K562 (cell line): ENCODE results near the gene ZNF627. TPM values are rescaled to one million over a fixed set of nuclear protein-coding genes. Genes with fewer than 3 reads are reported as not detected.

Source experiments
- BACH1 ChIP-seq: fragments of 200-800 bp; sonication (Bioruptor generic); IDR thresholded peaks from 2 replicates; pipeline ENCODE4 v1.6.1; 2016; ENCODE audit warnings: missing genetic modification characterization, missing compliant biosample characterization
- BCOR ChIP-seq: fragments of 450-650 bp; IDR thresholded peaks from 2 replicates; pipeline ENCODE4 v1.6.1; 2016
- CBX3 ChIP-seq, 2 experiments: IDR thresholded peaks; 1 replicate in 1 of 2; 2 replicates in 1 of 2; pipeline ENCODE4 v1.6.1; 2012; ENCODE audit warnings: inconsistent platforms in 2 of 2, low read length in 2 of 2, borderline replicate concordance in 1 of 2, control low read depth in 1 of 2
- CCNT2 ChIP-seq: IDR thresholded peaks from 2 replicates; pipeline ENCODE4 v1.6.1; 2011; ENCODE audit warnings: borderline replicate concordance, low read depth, mild to moderate bottlenecking, moderate library complexity, mixed read lengths, low read length; ENCODE audit not compliant: insufficient read length; ENCODE audit errors: extremely low read depth
- CHD1 ChIP-seq: fragments of 200-600 bp; sonication (generic); IDR thresholded peaks from one replicate; pipeline ENCODE4 v1.6.1; 2012; ENCODE audit warnings: mild to moderate bottlenecking, moderate library complexity, low read length, inconsistent platforms
- EP300 ChIP-seq: IDR thresholded peaks from 2 replicates; pipeline ENCODE4 v1.6.1; 2012; ENCODE audit warnings: low read length, improper control_type of control experiment
- EZH2 ChIP-seq: IDR thresholded peaks from 2 replicates; pipeline ENCODE4 v1.6.1; 2012; ENCODE audit warnings: low read depth, mild to moderate bottlenecking, inconsistent platforms, low read length, borderline replicate concordance
- FOXM1 ChIP-seq, 2 experiments: fragments of 450-650 bp in 1 of 2; sonication (generic) in 1 of 2; formaldehyde crosslinking in 1 of 2; IDR thresholded peaks; 2 replicates each; pipeline versions ENCODE4 v1.6.1 to v1.9.0; 2017 to 2022; ENCODE audit warnings: low read depth in 2 of 2, mild to moderate bottlenecking in 2 of 2, missing genetic modification reagents in 1 of 2, moderate library complexity in 1 of 2
- KLF16 ChIP-seq: IDR thresholded peaks from 2 replicates; pipeline ENCODE4 v1.6.1; 2016; ENCODE audit warnings: antibody characterized with exemption
- MAZ ChIP-seq, 2 experiments: fragments of 450-650 bp in 1 of 2; sonication (generic) in 1 of 2; formaldehyde crosslinking; IDR thresholded peaks in 1 of 2; conservative IDR thresholded peaks in 1 of 2; 2 replicates each; pipeline versions ENCODE4 v1.4.0 to v1.5.0; 2020; ENCODE audit warnings: mild to moderate bottlenecking in 1 of 2, missing genetic modification reagents in 1 of 2
- POLR2AphosphoS5 ChIP-seq: IDR thresholded peaks from 2 replicates; pipeline ENCODE4 v1.6.1; 2011; ENCODE audit warnings: mild to moderate bottlenecking, low read depth, low read length, moderate library complexity; ENCODE audit not compliant: control insufficient read depth, insufficient read depth
- RBM22 ChIP-seq: fragments of 200-400 bp; formaldehyde crosslinking; IDR thresholded peaks from 2 replicates; pipeline ENCODE4 v1.6.1; 2018; ENCODE audit warnings: low read length, low read depth; ENCODE audit not compliant: poor library complexity, severe bottlenecking
- RCOR1 ChIP-seq, 2 experiments: IDR thresholded peaks; 2 replicates each; pipeline ENCODE4 v1.6.1; 2012; ENCODE audit warnings: low read depth in 2 of 2, low read length in 2 of 2, borderline replicate concordance in 1 of 2, improper control_type of control experiment in 1 of 2
- RFX1 ChIP-seq: fragments of 450-650 bp; IDR thresholded peaks from 2 replicates; pipeline ENCODE4 v1.6.1; 2016; ENCODE audit warnings: mild to moderate bottlenecking, moderate library complexity
- SRSF9 ChIP-seq: fragments of 200-400 bp; formaldehyde crosslinking; IDR thresholded peaks from 2 replicates; pipeline ENCODE4 v1.6.1; 2017; ENCODE audit warnings: low read depth, low read length, borderline replicate concordance
- TBL1XR1 ChIP-seq, 2 experiments: IDR thresholded peaks; 2 replicates each; pipeline ENCODE4 v1.6.1; 2012; ENCODE audit warnings: improper control_type of control experiment in 2 of 2, low read length in 2 of 2, mild to moderate bottlenecking in 1 of 2
- ZBTB1 ChIP-seq: sonication (generic); formaldehyde crosslinking; IDR thresholded peaks from 2 replicates; pipeline ENCODE4 v1.8.1; 2023; ENCODE audit warnings: missing genetic modification reagents, low read depth, mild to moderate bottlenecking, borderline replicate concordance
- ZFX ChIP-seq: sonication (generic); formaldehyde crosslinking; IDR thresholded peaks from 2 replicates; pipeline ENCODE4 v1.8.0; 2022; ENCODE audit warnings: mild to moderate bottlenecking, missing genetic modification reagents, moderate library complexity
- ZNF121 ChIP-seq: sonication (generic); formaldehyde crosslinking; conservative IDR thresholded peaks from 2 replicates; pipeline ENCODE4 v1.8.0; 2022; ENCODE audit warnings: missing genetic modification reagents
- ZNF184 ChIP-seq: sonication (generic); formaldehyde crosslinking; IDR thresholded peaks from 2 replicates; pipeline ENCODE4 v1.5.0; 2020; ENCODE audit warnings: missing genetic modification reagents
- ZNF431 ChIP-seq: sonication (generic); formaldehyde crosslinking; IDR thresholded peaks from 2 replicates; pipeline ENCODE4 v1.8.0; 2022; ENCODE audit warnings: mild to moderate bottlenecking, missing genetic modification reagents
- polyA plus RNA-seq, 8 experiments: library from polyadenylated mRNA; depleted of rRNA in 4 of 8; stranded (reverse) in 5 of 8; unstranded in 3 of 8; fragments of >200 nt; fragmentation: Nextera tagmentation in 2 of 8; fragmentation: Illumina TruSeq in 1 of 8; extraction: Ambion mirVana in 2 of 8; extraction: Trizol in 1 of 8; gene quantifications; 2 replicates each; pipeline versions ENCODE4 v1.2.1 to v1.2.3, GENCODE V29; 2011 to 2014; ENCODE audit warnings: inconsistent platforms in 1 of 8, missing spikeins in 1 of 8
- total RNA-seq, 7 experiments: library from RNA; depleted of rRNA in 6 of 7; stranded (reverse); fragments of >200 nt in 6 of 7; fragmentation: Illumina TruSeq in 2 of 7; extraction: Trizol in 2 of 7; gene quantifications; 2 replicates each; pipeline versions ENCODE4 v1.2.1 to v1.2.3, GENCODE V29; 2011 to 2021; ENCODE audit warnings: low replicate concordance in 1 of 7
- TF ChIP-seq, protein P1 (sequence below): fragments of 450-650 bp; IDR thresholded peaks from 2 replicates; pipeline ENCODE4 v1.6.1; 2016; ENCODE audit warnings: borderline replicate concordance
- TF ChIP-seq, protein P2 (sequence below): fragments of 250-450 bp; sonication (Bioruptor Pico); IDR thresholded peaks from 2 replicates; pipeline ENCODE4 v1.5.0; 2021
- TF ChIP-seq, protein P3 (sequence below), 2 experiments: fragments of 450-650 bp; conservative IDR thresholded peaks; 2 replicates each; pipeline ENCODE4 v1.6.1; 2017; ENCODE audit warnings: mild to moderate bottlenecking in 2 of 2, moderate library complexity in 2 of 2

Gene ZNF627
- total and polyA plus RNA-seq, 9 of the 15 experiments (the other 6 are each of a cell fraction or from before 2014, with no cell fraction given) = 6.4 to 19.9 (median 10.6) TPM

DNA sequence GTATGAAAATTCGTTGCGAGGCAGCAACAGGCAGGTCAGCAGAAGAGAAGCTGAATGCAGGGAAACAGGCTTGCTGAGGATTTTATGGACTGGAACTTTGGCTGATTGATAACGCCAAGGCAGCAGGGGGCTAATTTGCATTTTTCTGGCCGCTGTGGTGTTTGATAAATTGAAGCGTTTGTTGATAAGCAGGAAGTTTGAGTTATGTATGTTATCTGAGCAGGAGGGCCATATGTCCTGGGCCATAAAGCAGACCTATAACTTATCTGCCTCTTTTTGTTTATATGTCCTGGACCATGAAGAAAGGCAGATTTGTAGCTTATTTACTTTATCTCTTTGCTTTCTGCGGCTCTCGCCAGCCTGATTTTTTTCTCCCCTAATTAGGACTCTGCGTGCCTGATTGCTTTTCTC, 65.9 kb downstream of the ZNF627 start (continued):
- TF ChIP-seq POLR2AphosphoS5 = peak; percentile 40; the same call in 1 of the 2 replicates
- no peak for TF ChIP-seq ZNF184
- TF ChIP-seq, protein P1, sequence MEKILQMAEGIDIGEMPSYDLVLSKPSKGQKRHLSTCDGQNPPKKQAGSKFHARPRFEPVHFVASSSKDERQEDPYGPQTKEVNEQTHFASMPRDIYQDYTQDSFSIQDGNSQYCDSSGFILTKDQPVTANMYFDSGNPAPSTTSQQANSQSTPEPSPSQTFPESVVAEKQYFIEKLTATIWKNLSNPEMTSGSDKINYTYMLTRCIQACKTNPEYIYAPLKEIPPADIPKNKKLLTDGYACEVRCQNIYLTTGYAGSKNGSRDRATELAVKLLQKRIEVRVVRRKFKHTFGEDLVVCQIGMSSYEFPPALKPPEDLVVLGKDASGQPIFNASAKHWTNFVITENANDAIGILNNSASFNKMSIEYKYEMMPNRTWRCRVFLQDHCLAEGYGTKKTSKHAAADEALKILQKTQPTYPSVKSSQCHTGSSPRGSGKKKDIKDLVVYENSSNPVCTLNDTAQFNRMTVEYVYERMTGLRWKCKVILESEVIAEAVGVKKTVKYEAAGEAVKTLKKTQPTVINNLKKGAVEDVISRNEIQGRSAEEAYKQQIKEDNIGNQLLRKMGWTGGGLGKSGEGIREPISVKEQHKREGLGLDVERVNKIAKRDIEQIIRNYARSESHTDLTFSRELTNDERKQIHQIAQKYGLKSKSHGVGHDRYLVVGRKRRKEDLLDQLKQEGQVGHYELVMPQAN = no peak
- peak; percentile 20; the same call in 1 of the 2 replicates for TF ChIP-seq BCOR
- TF ChIP-seq EP300 = 0 out of 2 replicates have a peak, but pooled peaks have one; percentile 23
- peak; percentile 47 for TF ChIP-seq CCNT2
- TF ChIP-seq FOXM1 (IDR thresholded peaks at IDR 0.05; ENCODE audit: low read depth) = peak; percentile 36; the same call in 1 of the 2 replicates
- TF ChIP-seq FOXM1 (CRISPR knock-in tag; IDR thresholded peaks at IDR 0.05; ENCODE audit: low read depth) = no peak
- TF ChIP-seq CBX3 (IDR thresholded peaks at IDR 0.05; ENCODE audit: borderline replicate concordance in 1 of 2, low read length in 2 of 2) = no peak
- TF ChIP-seq RBM22 = no peak
- no peak for TF ChIP-seq MAZ (CRISPR knock-in tag; conservative IDR thresholded peaks at IDR 0.05 in 1 of 2, IDR thresholded peaks at IDR 0.05 in 1 of 2)
- peak in 1 of 2 experiments; percentile 92; a peak in 2 of 4 replicates for TF ChIP-seq RCOR1 (IDR thresholded peaks at IDR 0.05; ENCODE audit: borderline replicate concordance in 1 of 2, low read depth in 2 of 2, low read length in 2 of 2)
- TF ChIP-seq, protein P2, sequence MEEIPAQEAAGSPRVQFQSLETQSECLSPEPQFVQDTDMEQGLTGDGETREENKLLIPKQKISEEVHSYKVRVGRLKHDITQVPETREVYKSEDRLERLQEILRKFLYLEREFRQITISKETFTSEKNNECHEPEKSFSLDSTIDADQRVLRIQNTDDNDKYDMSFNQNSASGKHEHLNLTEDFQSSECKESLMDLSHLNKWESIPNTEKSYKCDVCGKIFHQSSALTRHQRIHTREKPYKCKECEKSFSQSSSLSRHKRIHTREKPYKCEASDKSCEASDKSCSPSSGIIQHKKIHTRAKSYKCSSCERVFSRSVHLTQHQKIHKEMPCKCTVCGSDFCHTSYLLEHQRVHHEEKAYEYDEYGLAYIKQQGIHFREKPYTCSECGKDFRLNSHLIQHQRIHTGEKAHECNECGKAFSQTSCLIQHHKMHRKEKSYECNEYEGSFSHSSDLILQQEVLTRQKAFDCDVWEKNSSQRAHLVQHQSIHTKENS (CRISPR knock-in tag) = no peak
- no peak for TF ChIP-seq CHD1
- TF ChIP-seq TBL1XR1 (IDR thresholded peaks at IDR 0.05; ENCODE audit: low read length in 2 of 2) = 0 out of 4 replicates have a peak, but pooled peaks of 1 of the 2 experiments have one; percentile 11
- TF ChIP-seq KLF16 = peak; percentile 44; the same call in 1 of the 2 replicates
- no peak for TF ChIP-seq SRSF9
- TF ChIP-seq ZFX = 0 out of 2 replicates have a peak, but pooled peaks have one; percentile 20
- no peak for TF ChIP-seq RFX1
- no peak for TF ChIP-seq BACH1 (tag)
- TF ChIP-seq ZNF431 (CRISPR knock-in tag) = no peak
- TF ChIP-seq ZNF121 (CRISPR knock-in tag) = no peak
- TF ChIP-seq, protein P3, sequence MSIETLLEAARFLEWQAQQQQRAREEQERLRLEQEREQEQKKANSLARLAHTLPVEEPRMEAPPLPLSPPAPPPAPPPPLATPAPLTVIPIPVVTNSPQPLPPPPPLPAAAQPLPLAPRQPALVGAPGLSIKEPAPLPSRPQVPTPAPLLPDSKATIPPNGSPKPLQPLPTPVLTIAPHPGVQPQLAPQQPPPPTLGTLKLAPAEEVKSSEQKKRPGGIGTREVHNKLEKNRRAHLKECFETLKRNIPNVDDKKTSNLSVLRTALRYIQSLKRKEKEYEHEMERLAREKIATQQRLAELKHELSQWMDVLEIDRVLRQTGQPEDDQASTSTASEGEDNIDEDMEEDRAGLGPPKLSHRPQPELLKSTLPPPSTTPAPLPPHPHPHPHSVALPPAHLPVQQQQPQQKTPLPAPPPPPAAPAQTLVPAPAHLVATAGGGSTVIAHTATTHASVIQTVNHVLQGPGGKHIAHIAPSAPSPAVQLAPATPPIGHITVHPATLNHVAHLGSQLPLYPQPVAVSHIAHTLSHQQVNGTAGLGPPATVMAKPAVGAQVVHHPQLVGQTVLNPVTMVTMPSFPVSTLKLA (conservative IDR thresholded peaks at IDR 0.05) = 0 out of 4 replicates have a peak, but pooled peaks of 1 of the 2 experiments have one; percentile 26
- TF ChIP-seq EZH2 = no peak
- no peak for TF ChIP-seq ZBTB1 (CRISPR knock-in tag)
